HG03103 (cell line): ENCODE data around the gene PPIC.
A peak's percentile ranks its signal among the peaks of the same experiment; 100 is the strongest.
"Not testable (repeated sequence)": the region's sequence is repeated elsewhere in the genome, so short reads cannot be mapped to it uniquely, and the experiment has no call there.

Experiments
- ATAC-seq: cut with Tn5 transposase; IDR thresholded peaks from one replicate; pipeline ENCODE4 v1.9.1; 2021; ENCODE audit warnings: low read depth; ENCODE audit not compliant: unreplicated experiment

The PPIC gene

GRCh38 chr5:123012321-123012720 lies 24.2 kb downstream of the PPIC start:
- no peak for ATAC-seq

DNA sequence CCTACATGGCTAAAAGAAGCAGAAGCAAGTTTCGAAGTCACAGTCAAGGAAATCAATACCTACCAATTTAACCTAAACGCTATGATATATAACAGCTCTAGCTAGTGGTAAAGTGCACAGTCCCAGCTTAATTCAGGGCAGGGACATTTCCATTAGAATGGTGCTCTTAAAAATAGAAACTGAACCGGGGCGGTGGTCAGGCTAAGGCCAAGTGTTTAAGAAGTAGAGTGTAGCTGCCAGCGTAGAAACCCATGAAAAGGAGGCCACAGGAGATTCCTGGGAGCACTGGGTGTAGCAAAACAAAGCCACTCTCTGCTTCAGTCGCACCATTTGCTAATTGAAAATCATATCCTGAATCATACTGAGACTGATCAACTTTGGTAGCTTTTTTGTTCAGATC lies 28.8 kb downstream of the PPIC start:
- no peak for ATAC-seq

GRCh38 chr5:123007182-123007581 lies 29.3 kb downstream of the PPIC start:
- ATAC-seq: no peak

- no peak for ATAC-seq
Observed at GRCh38 chr5:123001808-123002207, 34.7 kb downstream of the PPIC start.

- no peak for ATAC-seq
Observed at GRCh38 chr5:123000731-123001130, 35.8 kb downstream of the PPIC start.

- peak; percentile 97 for ATAC-seq
Observed at GRCh38 chr5:122999947-123000563, 36.5 kb downstream of the PPIC start.

DNA sequence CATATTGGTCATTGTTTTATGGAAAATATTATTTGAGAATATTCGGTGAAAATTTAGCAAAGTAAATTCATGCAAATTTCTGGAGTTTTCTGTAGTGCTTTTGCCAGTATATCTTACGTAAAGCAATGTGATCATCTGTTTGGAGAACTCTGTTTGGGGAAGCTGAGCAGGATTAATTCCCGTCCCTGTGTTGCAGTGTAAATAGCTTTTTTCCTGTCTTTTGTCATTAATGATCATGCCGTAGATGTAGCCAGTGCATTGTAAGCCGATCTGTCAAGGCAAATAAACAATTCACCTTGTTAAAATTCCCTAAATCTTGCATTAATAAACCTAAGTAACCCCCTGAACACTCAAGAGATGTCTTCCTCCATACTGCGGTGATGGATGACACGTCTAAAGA lies 39.2 kb downstream of the PPIC start:
- ATAC-seq: no peak

DNA sequence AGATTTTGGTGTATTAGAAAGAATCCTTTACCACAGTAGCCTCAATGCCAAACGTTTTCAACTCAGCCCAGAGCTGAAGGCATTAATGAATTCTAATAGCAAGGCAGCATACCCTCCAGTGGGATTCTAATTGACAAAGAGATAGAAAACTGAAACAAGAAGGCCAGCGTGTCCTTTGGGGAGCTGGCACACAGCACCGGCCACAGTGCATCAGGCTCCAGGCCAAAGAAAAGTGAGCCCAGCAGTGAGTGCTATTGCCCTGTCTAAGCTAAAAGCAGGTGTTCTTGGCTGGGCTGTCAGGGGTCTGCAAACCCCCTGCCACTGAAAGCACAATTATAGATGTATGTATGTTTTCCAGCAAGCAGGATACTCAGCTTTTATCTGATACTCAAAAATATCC lies 40.4 kb downstream of the PPIC start:
- ATAC-seq: no peak

GRCh38 chr5:122985954-122986721 lies 50.4 kb downstream of the PPIC start:
- peak; percentile 97 for ATAC-seq

DNA sequence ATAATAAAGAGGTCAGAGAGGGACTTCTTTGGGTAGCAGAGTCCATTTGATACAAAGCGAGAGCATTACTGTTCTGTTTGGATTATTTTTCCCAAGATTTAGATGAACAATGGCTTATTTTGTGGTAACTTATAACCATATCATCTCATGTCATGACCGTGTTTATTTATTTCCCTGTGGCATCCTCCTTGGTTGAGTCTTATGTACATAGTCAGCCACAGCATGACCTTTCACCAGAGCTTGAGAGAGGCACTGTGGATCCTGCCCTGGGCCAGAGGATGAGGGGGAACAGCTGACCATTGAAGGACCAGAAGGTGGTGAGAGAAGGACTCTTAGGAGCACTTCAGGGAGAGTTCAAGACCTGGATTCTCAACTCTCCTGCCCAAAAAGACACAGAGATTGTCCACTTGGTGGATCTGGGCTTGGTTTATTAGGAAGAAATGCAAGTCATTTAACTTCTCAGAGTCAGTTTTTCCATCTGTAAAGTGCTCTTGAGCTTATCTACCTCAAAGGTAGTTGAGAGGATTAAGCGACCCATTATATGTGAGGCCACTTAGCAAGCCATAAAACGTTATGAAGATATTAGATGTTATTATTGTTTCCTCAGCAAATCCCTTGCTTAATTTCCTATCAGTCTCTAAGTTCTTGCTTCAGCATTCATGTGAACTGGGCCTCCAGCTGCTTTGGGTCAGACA lies 51.4 kb downstream of the PPIC start:
- ATAC-seq: no peak

DNA sequence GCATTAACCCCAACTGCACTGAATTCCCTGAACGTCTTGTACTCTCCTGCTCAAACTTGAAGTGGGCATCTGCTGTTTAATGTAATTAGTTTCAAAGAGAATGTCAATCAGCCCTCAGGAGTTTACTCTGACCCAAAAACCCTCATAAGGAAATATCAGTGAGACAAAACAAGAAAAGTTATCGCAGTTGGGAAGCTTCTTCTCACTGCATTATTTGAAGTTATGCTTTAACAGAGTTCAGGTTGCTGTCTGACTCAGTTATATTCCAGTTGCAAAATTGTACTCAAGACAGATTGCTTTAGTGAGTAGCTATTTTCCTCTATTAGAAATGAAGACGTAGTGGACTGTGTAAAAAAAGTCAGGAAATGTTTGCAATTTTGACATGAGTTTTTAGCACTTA lies 52.1 kb downstream of the PPIC start:
- ATAC-seq: no peak

DNA sequence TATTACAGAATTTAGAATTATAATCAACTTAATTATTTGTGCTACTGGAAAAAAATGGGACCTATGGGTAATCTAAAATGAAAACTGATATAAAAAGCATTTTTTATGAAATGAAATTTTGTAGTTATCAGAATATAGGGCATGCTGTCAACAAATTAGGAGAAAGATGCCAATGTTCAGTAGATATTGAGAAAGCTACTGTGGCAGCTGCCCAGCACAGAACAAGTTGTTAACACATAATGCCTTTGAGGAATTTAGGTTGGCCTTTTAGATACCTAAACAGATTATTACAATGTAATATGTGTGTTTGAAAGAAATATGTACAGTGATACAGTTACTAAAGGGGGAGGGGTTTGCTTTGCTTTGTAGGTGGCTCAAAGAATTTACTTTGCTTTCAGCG lies 54.1 kb downstream of the PPIC start:
- no peak for ATAC-seq

GRCh38 chr5:122981846-122982245 lies 54.7 kb downstream of the PPIC start:
- no peak for ATAC-seq

GRCh38 chr5:122978644-122979297 lies 57.8 kb downstream of the PPIC start:
- ATAC-seq: no peak

- ATAC-seq: no peak
Observed at GRCh38 chr5:122978068-122978467, 58.5 kb downstream of the PPIC start.

- no peak for ATAC-seq
Observed at GRCh38 chr5:122977319-122977718, 59.2 kb downstream of the PPIC start.

DNA sequence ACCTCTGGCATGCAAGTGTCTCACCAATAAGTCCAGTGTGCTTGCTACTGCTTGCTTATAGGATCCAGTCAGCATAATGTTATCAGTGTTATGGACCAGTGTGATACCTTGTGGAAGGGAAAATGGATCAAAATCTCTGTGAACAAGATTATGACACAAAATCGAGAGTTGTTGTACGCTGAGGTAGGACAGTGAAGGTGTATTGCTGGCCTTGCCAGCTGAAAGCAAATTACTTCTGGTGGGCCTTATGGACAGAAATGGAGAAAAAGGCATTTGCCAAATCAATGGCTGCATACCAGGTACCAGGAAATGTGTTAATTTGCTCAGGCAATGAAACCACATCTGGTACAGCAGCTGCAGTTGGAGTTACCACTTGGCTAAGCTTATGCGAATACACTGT lies 62.3 kb downstream of the PPIC start:
- not testable (repeated sequence) for ATAC-seq

DNA sequence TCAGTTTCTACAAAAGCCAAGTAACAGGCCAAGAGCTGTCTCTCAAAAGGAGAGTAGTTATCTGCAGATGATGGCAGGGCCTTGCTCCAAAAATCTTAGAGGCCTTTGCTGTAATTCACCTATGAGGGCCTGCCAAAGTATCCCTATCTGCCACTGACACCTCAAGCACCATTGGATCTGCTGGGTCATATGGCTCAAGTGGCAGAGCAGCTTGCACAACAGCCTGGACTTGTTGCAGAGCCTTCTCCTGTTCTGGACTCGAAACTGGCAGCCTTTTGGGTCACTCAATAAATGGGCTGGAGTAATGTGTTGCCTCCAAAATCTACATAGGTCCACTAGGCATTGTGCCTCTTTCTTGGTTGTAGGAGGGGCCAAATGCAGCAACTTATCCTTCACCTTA lies 62.8 kb downstream of the PPIC start:
- not testable (repeated sequence) for ATAC-seq
